Stimulated activated CD8-positive, alpha-beta memory T cell treated with anti-CD3 and anti-CD28 coated beads, Interleukin-12 subunit alpha, Interleukin-12 subunit beta, amount 100 ng/mL, for 24 hours (primary cell): ENCODE results near the gene NAPSA.

Source experiments
- DNase-seq: peaks from one replicate; pipeline ENCODE4 v3.0.0-alpha.2; 2020; ENCODE audit errors: extremely low read depth

NAPSA gene

DNA sequence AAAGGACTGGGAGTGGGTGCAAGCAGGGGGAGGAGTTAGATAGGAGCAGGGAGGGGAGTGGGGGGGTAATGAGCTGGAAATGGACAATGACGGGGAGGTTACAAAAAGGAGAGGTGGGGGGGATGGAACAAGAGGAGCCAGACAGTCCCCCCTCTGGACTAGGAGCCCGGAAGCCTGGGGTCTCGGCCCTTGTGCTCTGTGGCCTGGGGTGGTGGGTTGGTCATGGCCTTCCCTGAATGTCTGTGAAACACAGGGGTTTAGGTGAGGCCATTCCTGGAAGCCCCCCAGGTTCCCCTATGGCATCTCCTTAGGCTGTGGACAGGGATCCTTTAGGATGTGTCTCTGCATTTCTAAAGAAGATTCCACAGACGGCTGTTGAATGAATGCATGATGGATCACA, 48.3 kb downstream of the NAPSA start:
- no peak for DNase-seq

DNA sequence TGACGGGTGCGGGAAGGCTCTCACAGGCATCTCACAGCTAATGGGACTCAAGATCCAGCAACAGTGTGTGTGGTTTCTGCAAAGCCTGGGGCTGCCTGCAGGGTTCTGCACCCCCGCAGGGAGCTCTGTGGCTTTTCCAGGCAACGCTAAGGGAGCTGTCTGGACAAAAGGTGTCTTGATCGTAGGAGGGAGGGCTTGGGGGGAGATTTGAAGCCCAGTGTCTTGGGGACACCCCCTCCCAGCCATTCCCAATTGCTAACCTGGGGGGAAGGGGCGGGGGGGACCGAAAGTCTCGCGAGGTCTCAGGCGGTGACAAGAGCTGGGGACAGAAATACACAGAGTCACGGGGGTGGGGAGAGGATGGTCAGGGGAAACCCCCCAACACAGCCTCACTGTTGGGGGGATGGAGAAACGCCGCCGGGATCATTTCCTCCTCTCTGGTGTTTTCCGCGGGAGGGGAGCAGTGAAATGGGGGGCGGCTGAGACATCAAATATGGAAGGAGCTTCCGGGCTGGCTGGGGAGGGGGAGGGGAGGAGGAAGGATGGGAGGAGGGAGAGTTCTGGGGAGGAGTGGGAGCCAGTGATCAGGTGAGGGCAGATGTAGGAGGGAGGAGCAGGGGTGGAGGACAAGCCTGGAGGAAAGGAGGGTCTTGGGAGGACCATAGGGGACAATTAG, 49.5 kb downstream of the NAPSA start:
- DNase-seq, result no peak

DNA sequence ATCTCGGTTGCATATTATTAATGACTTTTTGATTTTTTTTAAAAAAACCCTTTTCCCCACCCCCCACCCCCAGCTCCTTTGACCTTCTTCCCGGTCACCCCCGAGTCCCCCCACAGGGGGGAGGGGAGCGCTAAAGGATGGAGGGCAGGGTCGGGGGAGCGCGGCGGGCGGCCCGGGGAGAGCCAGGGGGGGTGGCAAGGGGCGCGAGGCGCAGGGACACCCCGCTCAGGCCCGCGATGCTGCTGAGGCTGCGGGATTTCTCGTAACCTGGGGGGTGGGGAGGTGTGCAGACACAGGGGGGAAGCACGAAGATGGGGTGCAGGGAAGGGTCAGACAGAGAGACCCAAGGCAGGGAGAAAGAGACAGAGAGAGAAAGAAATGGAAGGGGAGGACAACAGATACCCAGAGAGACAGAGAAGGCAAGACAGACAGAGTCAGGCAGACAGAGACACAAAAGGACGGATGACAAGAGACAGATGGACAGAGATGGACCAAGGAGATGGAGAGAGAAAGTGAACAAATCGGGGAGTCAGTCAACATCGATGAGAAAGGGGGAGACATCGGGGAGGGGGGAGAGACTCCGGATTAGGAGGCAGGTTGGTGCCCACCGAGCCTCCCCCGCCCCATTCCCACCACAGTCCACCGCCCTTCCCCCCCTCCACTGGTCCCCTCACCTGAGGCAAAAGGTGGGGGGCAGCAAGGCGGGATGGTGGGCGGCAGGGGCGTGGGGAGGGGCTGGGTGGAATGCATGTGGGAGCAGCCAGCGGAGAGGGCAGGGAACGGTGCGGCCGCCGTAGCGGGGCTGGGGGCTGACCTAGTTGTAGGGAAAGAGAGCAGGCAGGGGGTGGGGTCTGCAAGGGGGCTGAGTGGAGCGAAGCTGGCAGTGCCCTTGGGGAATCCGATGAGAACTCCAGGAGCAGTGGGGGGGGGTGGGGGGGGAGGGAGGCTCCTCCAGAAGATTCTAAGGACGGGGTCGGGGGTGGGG, 50.4 kb downstream of the NAPSA start:
- DNase-seq, result no peak

DNA sequence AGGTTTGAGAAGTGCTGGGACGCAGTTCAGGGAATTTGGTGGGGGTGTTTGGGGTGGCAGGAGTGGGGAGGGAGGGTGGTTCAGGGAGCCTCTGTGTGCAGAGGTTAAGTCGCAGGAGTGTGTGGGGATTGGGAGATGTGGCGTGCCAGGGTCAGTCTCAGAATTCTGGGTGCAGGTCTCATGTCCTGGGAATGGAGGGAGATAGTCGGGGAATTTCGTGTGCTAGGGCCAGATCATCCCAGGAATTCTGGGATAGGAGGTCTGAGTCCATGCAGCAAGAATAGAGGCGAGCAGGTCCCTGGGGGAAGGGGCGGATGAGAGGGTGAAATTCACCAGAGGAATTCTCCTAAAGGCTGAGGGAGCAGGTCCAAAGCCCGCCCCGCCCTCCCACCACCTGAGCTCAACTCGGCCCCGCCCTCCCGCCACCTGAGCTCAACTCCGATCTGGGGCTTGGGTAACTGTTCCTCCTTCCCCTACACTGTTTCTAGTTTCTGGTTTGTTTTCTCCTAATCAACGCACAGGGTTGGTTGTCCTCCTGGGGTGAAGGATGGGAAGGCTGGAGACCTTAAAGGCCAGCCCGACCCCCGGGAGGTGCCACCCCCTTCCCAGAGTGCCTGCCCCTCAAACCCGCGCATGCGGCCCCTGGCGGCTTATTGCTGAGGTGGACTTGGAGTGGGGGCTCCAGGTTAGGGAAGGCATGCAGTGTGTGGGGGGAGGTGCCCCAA, 51.5 kb downstream of the NAPSA start:
- no peak for DNase-seq

DNA sequence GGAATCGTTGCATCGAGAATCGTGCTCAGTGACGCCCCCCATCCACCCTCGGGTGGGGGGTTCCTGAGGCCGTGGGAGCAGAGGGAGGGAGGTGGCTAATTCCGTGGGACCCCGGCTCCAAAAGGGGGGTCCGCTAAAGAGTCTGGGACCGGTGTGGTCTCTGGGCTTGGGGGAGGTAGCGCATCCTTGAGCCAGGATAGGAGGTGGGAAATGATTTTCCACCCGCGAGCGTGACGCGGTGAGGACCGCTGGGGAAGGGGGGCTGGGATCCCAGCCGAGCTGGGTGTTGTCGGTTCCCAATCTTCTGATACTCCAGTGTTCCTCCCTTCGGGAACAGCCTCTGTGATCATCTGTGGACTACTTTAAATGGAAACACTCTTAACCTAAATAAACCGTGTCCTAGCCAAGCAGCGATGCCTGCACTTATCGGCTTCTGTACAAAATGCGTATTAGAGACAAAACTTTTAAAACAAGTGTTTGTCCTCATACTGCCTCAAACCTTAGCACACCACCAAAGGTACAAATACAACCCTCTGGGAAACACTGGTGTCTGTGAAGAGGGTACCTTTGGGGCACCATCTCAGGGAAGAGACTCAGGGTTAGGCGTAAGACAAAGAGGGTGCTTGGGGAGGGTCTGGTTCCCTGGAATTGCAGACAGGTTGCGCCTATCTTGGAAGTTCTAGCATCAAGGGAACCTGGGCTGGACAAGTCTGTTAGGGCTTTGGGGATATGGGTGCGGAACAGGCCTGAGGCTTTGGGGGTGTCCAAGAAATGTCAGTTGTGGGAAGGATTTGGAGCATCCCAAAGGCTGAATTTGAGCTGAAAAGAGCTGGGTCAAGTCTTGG, 52.2 kb downstream of the NAPSA start:
- no peak for DNase-seq

DNA sequence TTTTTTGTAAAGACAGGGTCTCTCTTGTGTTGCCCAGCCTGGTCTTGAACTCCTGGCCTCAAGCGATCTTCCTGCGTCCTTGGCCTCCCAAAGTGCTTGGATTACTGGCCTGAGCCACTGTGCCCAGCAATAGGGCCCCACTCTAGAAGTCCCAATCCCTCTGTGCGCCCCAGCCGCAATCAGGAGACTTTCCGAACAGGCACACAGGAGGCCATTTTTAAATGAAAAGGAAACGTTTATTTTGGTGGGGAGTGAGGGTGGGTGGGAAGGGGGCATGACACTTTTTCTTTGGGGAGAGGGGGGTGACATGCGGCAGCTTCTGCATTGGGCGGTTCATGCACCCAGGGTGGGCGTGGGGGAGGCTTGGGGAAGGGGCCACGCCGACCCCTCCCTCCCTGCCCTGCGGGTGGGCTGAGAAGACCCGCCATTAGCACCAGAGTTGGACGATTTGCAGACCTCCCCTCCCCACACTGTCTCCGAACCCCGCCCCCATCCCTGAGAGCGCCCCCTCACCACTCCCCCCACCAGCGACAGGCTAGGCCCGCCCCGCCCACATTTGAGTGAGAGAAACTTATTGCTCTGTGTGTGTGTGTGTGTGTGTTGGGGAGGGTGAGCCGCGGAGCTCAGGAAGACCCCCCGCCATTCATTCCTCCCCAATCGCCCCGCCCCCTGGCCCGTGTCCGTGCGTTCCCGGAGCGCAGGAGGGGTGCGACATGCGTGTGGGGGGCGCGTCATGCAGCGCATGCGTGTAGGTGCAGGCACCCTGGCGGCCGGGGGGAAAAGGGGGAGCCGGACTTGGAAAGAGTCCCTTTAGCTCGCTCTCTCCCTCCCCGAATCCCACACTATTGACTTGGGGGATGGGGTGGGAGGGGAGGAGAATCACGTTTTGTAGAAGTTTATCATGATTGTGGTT, 53.5 kb downstream of the NAPSA start:
- no peak for DNase-seq

DNA sequence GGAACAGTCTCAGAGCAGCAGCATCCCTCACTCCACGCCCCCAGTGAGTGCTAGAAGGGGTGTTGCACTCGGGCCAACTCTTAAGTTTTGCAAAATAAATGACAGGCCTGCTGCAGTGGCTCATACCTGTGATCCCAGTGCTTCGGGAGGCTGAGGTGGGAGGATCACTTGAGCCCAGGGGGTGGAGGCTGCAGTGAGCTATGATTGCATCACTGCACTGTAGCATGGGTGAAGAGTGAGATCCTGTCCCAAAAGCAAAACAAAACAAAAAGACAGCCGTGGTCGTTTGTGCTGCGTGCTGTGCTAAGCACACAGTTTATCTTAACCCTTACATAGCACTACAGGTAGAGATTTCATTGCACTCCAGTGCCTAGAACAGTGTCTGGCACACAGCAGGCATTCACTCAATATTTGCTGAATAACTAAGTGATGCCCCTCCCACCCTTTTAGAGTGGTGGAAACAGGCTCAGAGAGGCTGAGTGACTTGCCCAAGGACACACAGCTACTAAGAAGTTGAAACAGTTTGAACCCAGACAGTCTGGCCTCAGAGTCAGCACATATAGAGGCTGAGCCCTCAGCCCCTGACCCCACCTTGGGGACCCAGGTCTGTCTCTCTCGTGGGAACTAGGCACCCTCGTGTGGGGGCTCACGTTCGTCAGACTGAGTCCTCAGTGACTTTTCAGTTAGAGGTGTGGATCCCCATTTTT, 54.5 kb downstream of the NAPSA start:
- DNase-seq, result no peak

DNA sequence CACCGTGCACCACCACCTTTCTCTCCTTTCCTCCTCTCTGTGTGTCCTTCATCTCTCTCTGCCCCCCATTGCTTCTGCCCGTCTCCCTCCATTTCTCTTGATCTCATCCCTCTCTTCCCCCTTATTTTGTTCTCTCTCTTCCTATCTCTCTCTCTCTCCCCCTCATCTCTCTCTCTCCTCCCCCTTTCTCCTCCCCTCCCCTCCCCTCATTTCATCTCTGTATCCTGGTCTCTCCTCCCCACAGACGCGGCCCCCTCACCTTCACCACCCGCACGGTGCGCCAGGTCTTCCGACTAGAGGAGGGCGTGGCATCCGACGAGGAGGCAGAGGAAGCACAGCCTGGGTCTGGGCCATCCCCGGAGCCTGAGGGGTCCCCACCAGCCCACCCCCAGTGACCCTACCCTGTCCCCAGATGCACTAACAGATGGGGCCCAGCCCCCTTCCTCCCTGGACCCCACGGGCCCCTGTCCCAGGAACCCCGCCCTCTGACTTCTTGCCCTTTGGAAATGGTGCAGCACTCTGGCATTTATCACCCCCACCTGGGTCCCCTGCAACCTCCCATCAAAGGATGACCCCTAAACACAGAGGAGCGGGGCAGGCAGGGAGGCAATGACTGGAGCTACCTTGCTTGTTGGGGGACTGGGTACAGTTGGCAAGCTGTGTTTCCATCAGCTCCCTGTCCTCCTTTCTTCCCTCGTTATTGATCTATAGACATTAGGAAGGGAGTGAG, 55.9 kb downstream of the NAPSA start:
- DNase-seq, result no peak

DNA sequence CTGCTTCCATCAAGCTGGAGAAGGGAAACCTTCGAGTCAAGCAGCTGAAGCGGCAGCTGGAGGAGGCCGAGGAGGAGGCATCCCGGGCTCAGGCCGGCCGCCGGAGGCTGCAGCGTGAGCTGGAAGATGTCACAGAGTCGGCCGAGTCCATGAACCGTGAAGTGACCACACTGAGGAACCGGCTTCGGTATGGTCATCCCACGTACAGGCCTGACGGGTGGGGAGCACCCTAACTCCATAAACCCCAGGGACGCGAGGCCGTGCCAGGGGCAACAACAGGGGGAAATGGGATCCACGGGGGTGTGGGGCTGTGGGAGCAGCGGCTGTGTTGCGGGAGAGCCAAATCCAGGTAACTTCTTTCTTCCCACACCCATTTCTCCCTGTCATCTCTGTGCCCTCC, 56.4 kb downstream of the NAPSA start:
- DNase-seq, result no peak
